GM21528 (cell line): ENCODE measurements around the gene CCDC174.
"Not testable (repeated sequence)": the region's sequence is repeated elsewhere in the genome, so short reads cannot be mapped to it uniquely, and the experiment has no call there.

Experiments
- ATAC-seq: cut with Tn5 transposase; IDR thresholded peaks from one replicate; pipeline ENCODE4 v1.9.1; 2021; ENCODE audit warnings: mild to moderate bottlenecking, moderate library complexity; ENCODE audit not compliant: unreplicated experiment, low FRiP score

Gene CCDC174

GRCh38 chr3:14651440-14652251 is at the start of gene CCDC174:
CCDC174 (plus strand) TSS chr3:14651762; CDS start chr3:14651837, 75 bp downstream.
- ATAC-seq: peak; percentile 98

DNA sequence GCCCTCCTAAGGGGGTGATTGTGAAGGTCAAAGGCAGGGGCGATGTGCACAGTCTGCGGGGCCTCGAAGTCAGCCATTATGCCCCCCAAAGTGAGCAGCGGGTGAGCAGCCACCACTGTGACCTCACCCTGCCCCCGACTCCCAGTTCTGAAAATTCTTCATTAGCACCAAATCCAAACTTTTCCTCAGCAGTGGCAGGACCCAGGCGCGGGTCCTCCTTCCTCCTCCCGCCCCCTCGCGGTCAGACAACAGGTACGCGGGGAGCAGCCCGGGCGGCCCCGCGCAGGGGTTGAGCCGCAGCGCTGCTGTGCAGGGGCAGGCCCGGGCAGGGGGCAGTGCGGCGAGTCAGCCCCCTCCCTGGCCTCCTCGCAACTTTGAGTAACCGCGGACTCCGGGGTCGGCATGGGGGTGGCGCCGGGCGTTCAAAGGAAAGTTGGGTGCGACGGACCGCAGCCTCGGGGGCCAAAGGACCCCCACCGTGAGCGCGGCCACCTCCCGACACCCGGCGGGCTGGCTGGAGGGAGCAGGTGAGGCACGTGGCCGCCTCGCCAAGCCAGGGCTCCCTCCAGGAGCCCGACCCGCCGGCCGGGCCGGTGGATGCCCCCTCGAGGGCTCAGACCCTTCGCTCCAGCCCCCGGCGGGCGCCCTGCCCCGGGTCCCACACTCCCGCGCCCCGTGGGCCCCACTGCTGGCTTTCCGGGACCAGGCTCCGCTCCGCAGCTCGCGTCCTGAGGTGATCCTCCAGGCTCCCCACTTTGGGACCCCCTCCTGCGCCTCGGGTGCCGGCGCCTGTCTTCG is 49.4 kb upstream of the CCDC174 start:
- no peak for ATAC-seq

DNA sequence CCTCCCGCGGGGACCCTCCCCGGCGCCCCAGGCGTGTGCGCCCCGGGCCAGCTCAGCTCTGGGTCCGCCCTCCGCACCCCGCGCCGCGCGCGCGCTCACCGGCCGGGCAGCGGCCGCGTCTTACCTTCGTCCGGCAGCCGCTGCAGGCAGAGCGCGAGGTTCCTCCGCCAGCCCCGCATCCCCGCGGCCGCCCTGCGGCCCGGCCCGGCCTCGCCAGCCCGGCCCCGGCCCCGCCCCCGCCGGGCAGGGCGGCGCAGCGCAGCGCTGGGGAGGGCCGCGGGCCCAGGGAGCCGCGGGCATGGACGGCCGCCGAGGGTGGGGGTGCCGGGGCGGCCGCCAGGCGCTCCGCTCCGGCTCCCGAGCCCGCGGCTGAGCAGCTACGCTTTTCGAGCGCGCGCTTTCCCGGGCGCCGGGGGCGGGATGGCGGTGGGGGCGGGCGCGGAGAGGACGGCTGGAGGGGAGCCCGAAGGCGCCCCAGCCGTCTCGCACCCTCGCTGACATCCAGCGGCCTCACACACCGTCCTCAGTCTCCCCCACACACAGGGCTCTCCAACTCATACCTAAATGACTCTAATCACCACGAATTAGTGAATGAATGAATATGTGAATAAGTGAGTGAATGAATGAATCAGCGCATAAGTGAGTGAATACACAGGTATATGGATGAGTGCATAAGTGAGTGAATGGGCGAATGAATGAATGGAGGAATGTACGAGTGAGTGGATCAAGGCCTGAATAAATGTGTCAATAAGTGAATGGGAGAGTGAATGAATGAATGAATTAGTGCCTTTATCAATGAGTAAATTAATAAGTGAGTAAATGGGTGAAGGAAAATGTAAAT is 48.5 kb upstream of the CCDC174 start:
- no peak for ATAC-seq

DNA sequence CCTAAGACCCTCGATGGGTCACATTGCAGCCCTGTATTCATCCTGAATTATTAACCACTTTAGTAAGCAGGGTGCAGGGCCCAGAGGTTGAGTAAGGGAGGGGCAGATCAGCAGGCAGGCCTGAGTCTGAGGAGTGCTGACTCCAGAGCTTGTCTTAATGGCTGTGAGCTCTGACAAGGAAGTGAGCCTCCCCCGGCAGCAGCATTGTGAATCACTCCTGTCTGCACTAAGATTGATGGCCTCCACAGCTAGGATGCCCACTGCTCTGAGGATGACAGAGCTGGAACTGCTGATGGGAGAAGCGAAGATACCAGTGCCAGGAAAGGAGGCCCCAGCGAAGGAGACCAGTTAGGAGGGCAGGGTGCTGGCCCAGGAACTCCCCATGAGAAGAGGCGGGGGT is 46.5 kb upstream of the CCDC174 start:
- no peak for ATAC-seq

- ATAC-seq: no peak
These were observed 45.8 kb upstream of the CCDC174 start for GRCh38 chr3:14605744-14606143.

GRCh38 chr3:14606669-14607339 is 44.8 kb upstream of the CCDC174 start:
- no peak for ATAC-seq

DNA sequence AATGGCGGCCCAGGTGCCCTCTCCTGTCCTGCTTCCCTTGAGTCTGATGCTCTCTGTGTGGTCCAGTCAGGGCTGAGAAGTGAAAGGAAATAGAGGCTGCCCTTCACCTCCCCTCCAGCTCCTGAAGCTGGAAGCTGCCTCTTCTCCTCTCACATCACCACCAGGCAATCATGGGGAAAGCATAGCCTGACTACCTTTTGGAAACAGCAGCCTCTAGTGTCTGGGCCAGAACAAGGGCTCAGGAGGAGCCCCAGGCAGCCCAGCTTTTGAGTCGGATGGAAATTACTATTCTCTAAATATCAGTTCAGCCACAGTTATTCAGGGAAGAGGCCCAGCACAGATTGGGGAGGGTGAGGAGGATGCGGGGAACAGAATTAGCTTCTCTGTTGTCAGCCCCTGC is 43.3 kb upstream of the CCDC174 start:
- ATAC-seq: no peak

- not testable (repeated sequence) for ATAC-seq
These were observed 42.5 kb upstream of the CCDC174 start for GRCh38 chr3:14609058-14609457.

DNA sequence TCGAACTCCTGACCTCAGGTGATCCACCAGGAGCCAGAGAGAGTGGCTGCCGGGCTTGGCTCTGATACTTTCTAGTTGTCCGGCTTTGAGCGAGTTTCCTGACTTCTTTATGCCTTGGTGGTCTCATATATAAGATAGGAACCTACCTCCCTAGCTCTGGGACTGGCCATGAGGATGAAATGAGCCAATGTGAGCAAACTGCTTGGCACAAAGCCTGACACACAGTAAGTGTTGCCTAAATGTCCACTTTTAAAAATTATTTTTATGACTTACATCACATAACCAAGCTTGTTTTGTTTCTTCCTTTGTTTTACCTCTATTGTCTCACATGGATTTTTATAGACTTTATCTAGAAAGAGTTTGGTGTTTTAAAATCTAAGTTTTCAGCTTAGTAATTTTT is 42.1 kb upstream of the CCDC174 start:
- ATAC-seq: no peak

- no peak for ATAC-seq
These were observed 41.6 kb upstream of the CCDC174 start for GRCh38 chr3:14609941-14610340.

GRCh38 chr3:14614189-14614588 is 37.4 kb upstream of the CCDC174 start:
- no peak for ATAC-seq

DNA sequence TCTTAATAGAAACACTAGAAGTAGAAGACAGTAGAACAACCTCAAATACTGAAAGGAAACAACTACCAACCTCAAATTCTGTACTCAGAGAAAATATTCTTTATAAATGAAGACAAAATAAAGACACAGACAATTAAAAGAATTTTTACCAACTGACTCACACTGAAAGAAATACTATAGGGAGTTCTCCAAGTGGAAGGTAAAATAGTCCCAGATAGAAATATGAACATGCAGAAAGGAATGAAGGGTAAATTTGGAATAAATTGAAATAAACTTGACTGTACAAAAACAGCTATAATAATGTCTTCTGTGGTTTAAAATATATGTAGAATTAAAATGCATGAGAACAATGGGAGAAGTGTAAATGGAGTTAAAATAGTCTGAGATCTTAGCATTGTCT is 36.7 kb upstream of the CCDC174 start:
- no peak for ATAC-seq

GRCh38 chr3:14616606-14617507 is 34.7 kb upstream of the CCDC174 start:
- ATAC-seq: no peak

DNA sequence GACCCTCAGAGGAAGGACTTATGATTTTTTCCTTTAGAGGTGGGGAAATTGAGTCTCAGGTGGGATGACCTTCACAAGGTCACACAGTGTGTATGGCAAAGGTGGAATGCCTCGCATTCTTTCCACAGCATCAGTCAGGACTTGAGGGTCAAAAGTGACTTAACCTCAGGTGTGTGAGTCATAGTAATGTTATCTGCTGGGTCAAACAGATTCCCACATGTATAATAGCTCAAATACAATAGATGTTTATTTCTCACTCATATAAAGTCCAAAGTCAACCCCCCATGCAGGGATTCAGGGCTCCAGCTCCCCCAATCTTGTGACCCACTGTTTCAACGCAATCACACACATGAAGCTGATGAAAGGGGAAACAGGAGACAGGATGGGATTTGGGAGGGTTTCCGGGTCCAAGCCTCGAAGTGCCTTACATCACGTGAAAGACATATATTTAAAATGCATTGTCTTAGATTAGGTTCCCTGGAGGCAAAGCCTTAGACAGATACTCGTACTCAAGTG is 34.0 kb upstream of the CCDC174 start:
- ATAC-seq: no peak

GRCh38 chr3:14619605-14620004 is 32.0 kb upstream of the CCDC174 start:
- ATAC-seq: no peak

DNA sequence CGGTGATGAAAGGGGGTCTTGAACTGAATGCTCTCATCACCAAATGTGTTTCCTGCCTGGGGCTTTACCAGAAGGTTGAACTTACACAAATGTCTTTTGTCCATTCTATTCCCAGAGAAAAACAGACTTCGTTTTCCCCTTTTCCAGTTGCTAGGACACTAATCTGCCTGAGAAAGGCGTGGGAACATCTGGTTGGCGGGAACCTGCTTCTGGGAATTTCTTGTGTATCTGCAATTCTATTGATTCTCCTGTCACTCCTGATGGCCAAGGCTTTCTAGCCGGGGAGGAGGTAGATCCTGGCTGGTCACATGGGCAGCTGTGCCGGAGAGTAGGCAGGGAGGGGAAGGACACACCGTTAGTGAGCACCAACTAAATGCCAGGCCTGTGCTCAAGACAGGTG is 31.1 kb upstream of the CCDC174 start:
- no peak for ATAC-seq

GRCh38 chr3:14621093-14621492 is 30.5 kb upstream of the CCDC174 start:
- ATAC-seq: no peak

GRCh38 chr3:14622368-14622767 is 29.2 kb upstream of the CCDC174 start:
- no peak for ATAC-seq

GRCh38 chr3:14623569-14624051 is 28.0 kb upstream of the CCDC174 start:
- no peak for ATAC-seq
